ENCODE data around the gene SMARCB1.

GRCh38 chr22:23752090-23752691, 34.6 kb upstream of the SMARCB1 start:
- no peak for TF ChIP-seq CTCF (conservative IDR thresholded peaks at IDR 0.05; ENCODE audit: low read depth, low read length)
- no peak for TF ChIP-seq EZH2 (IDR thresholded peaks at IDR 0.05; ENCODE audit: borderline replicate concordance, low read depth, low read length, poor library complexity, severe bottlenecking)
